KMS-11 (cell line): Measurements from ENCODE around the gene BID.

ENCODE experiments used
- H2AFZ ChIP-seq: fragments of 200-600 bp; sonication (generic); 2 replicates; pipeline ENCODE4 v1.6.1; 2016; ENCODE audit warnings: antibody characterized with exemption, mixed run types, low read depth
- H3K27ac ChIP-seq: fragments of 200-600 bp; sonication (generic); 2 replicates; pipeline ENCODE4 v1.6.1; 2016; ENCODE audit warnings: mild to moderate bottlenecking, mixed run types
- H3K27me3 ChIP-seq: fragments of 200-600 bp; sonication (generic); 2 replicates; pipeline ENCODE4 v1.6.1; 2017; ENCODE audit warnings: mild to moderate bottlenecking, low read depth, mixed run types, moderate library complexity; ENCODE audit not compliant: insufficient read depth
- H3K36me3 ChIP-seq: fragments of 200-600 bp; sonication (generic); 2 replicates; pipeline ENCODE4 v1.6.1; 2017; ENCODE audit warnings: mild to moderate bottlenecking, mixed run types; ENCODE audit not compliant: insufficient read depth
- H3K4me1 ChIP-seq: fragments of 200-600 bp; sonication (generic); 2 replicates; pipeline ENCODE4 v1.6.1; 2016; ENCODE audit warnings: mild to moderate bottlenecking, low read depth, mixed run types; ENCODE audit not compliant: poor library complexity, severe bottlenecking
- H3K4me2 ChIP-seq: fragments of 200-600 bp; sonication (generic); 2 replicates; pipeline ENCODE4 v1.7.0; 2016; ENCODE audit warnings: mild to moderate bottlenecking, mixed run types
- H3K4me3 ChIP-seq: fragments of 200-600 bp; sonication (generic); IDR thresholded peaks from 2 replicates; pipeline ENCODE4 v1.6.1; 2017; ENCODE audit warnings: low read depth, low read length, mixed read lengths; ENCODE audit not compliant: insufficient read depth
- H3K79me2 ChIP-seq: fragments of 200-600 bp; sonication (generic); 2 replicates; pipeline ENCODE4 v1.6.1; 2016; ENCODE audit warnings: low read depth, mixed run types; ENCODE audit not compliant: insufficient read depth
- H3K9ac ChIP-seq: fragments of 200-600 bp; sonication (generic); 2 replicates; pipeline ENCODE4 v1.6.1; 2016; ENCODE audit warnings: mild to moderate bottlenecking, mixed run types
- H4K20me1 ChIP-seq: fragments of 200-600 bp; sonication (generic); 2 replicates; pipeline ENCODE4 v1.6.1; 2016; ENCODE audit warnings: mild to moderate bottlenecking, mixed run types; ENCODE audit not compliant: insufficient read depth
- TF ChIP-seq, protein P1 (sequence below): fragments of 200-600 bp; sonication (generic); conservative IDR thresholded peaks from 2 replicates; pipeline ENCODE4 v1.6.1; 2017; ENCODE audit warnings: low read depth, mild to moderate bottlenecking, antibody characterized with exemption, low read length, moderate library complexity, mixed read lengths

BID gene

GRCh38 chr22:17796695-17797094 lies 22.4 kb upstream of the BID start:
- Histone ChIP-seq H3K36me3 (no peaks in the 10 kb centered on the region), H3K79me2 (no peaks in the 10 kb centered on the region), H3K4me2 (no peak overlapping the region), H3K9ac (no peak overlapping the region), H3K4me1 (no peaks in the 10 kb centered on the region), H2AFZ (no peak overlapping the region), H4K20me1 (no peaks in the 10 kb centered on the region), H3K4me3 (no peak overlapping the region), H3K27me3 (no peaks in the 10 kb centered on the region), H3K27ac (no peak overlapping the region)
- TF ChIP-seq, protein P1, sequence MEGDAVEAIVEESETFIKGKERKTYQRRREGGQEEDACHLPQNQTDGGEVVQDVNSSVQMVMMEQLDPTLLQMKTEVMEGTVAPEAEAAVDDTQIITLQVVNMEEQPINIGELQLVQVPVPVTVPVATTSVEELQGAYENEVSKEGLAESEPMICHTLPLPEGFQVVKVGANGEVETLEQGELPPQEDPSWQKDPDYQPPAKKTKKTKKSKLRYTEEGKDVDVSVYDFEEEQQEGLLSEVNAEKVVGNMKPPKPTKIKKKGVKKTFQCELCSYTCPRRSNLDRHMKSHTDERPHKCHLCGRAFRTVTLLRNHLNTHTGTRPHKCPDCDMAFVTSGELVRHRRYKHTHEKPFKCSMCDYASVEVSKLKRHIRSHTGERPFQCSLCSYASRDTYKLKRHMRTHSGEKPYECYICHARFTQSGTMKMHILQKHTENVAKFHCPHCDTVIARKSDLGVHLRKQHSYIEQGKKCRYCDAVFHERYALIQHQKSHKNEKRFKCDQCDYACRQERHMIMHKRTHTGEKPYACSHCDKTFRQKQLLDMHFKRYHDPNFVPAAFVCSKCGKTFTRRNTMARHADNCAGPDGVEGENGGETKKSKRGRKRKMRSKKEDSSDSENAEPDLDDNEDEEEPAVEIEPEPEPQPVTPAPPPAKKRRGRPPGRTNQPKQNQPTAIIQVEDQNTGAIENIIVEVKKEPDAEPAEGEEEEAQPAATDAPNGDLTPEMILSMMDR, result no peak

DNA sequence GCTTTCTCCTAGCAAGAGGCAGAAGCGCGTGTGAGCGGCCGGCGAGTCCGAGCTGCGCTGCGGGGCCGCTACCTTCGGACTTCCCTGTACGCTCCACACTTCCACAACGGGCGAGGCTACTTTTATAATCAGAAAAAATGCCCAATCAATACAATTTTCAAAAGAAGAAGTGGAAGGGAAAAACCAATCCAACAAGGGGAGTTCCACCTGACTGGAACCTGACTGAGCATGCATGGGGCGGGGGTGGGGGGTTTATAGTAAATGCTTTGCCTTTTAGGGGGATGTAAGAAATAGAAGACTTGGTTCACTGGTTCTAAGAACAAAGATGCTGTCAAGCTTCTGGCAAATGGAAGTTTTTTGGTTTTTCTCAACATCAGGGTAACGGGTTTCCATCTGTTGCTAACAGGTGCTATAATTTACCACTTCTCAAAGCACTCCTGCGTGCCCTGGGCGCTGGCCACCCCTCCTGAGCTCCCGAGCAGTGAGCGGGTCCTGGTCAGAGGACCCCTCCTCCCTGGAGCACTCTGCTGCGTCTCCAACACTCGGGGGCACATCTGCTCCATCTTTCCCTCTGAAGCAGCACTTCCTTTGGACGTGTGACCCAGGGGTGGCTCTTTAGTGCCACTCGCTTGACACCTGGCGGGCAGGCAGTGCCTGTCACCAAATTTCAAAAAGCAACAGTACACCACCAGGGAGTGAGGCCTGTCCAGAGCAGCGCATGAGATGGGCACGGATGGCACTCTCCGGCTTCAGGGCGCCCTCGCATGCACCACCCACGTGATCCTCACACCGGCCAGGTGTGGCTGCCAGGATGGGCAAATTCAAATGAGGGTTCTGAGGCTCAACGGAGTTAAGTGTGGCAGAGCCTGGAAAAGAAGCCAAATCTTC lies 21.6 kb upstream of the BID start:
- Histone ChIP-seq H3K4me1 (no peaks in the 10 kb centered on the region), H3K36me3 (no peaks in the 10 kb centered on the region), H3K4me2 (no peak overlapping the region), H3K79me2 (no peaks in the 10 kb centered on the region), H3K9ac (no peak overlapping the region), H3K27me3 (no peaks in the 10 kb centered on the region), H2AFZ (no peak overlapping the region), H3K4me3 (no peak overlapping the region), H4K20me1 (no peaks in the 10 kb centered on the region), H3K27ac (no peak overlapping the region)
- TF ChIP-seq, protein P1, result no peak

DNA sequence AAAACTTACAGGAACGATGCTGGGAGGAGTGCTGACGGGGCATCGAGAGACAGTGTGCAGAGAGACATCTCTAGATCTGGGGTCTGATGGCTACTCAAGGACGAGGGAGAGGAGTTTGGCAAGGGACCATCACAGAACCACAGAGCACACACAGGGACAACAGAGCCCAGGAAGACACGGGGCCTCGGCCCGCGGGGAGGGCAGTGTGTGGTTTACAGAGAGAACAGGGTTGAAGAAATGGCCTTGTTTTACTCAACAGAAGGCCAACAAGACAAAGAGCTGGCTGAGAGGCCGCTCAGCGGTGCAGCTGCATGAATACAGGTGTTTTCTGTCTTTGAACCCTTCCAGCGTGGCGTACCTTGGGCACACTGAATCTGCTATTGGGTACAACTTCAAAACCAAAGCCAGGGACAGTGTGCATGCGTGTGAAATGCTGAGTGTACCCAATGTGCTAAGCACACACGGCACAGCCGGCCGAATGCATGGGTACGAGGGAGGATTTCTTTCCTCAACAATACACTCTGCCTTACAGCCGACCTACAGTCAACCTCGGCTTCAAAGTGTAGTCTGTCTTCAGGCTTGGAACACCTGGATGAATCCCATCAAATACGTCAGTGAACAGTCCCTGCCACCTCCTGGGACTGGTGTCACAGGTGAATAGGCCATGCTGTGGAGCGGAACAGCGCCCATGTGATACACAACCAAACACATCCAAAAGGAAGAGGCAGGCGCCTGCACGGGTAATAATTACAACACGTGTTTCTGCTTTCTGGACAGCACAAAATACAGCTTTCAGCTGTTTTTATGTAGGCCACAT lies 20.7 kb upstream of the BID start:
- no peaks in the 10 kb centered on the region for H3K27me3 ChIP-seq
- TF ChIP-seq, protein P1, result no peak
- H4K20me1 ChIP-seq, result no peaks in the 10 kb centered on the region
- no peaks in the 10 kb centered on the region for H3K79me2 ChIP-seq
- H3K27ac ChIP-seq, result no peak overlapping the region
- H3K4me1 ChIP-seq, result no peaks in the 10 kb centered on the region
- no peaks in the 10 kb centered on the region for H3K36me3 ChIP-seq
- H3K4me2 ChIP-seq, result no peak overlapping the region
- H2AFZ ChIP-seq, result no peak overlapping the region
- H3K4me3 ChIP-seq, result no peak overlapping the region
- H3K9ac ChIP-seq, result no peak overlapping the region

DNA sequence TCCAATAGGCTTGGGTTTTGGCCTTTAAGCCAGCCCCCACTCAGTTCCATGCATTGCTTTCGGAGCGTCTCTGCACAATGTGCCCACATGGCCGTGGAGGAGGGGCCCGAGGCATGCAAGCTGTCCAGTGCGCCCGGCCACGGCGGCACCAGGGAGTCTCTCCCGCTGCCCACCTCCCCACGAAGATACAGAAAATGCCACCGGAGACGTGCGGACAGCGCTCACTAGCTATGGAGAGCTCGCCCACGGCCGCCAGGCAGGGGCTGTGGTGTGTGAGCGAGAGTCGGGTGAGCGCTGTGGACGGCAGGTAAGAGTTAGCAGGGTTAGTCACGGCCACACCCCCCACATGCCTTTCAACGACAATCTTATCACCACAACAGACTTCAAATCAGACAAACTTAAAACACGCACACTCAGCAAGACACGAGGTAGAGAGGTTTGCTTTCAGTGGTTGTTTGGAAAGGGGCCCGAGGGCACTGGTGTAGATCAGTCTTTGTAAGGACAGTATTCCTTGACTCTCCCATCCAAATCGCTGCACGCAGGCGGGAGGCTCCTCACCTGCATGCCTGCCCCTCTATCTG lies 18.7 kb upstream of the BID start:
- Histone ChIP-seq H3K4me2 (no peak overlapping the region), H4K20me1 (no peaks in the 10 kb centered on the region), H3K79me2 (no peaks in the 10 kb centered on the region), H3K4me1 (no peaks in the 10 kb centered on the region), H2AFZ (no peak overlapping the region), H3K36me3 (no peaks in the 10 kb centered on the region), H3K4me3 (no peak overlapping the region), H3K9ac (no peak overlapping the region), H3K27ac (no peak overlapping the region), H3K27me3 (no peaks in the 10 kb centered on the region)
- TF ChIP-seq, protein P1, result no peak
